Skeletal muscle satellite cell (primary cell): ENCODE data around the gene SEC23IP.
"Not testable (repeated sequence)": the region's sequence is repeated elsewhere in the genome, so short reads cannot be mapped to it uniquely, and the experiment has no call there.

ENCODE experiments used
- H3K27me3 ChIP-seq: 2 replicates; pipeline ENCODE4 v1.7.0; 2013; ENCODE audit warnings: low read length; ENCODE audit not compliant: control insufficient read depth, insufficient read depth
- H3K36me3 ChIP-seq: 2 replicates; pipeline ENCODE4 v1.7.0; 2013; ENCODE audit warnings: mild to moderate bottlenecking, control low read depth, low read length; ENCODE audit not compliant: insufficient read depth
- H3K4me1 ChIP-seq: 2 replicates; pipeline ENCODE4 v1.7.0; 2013; ENCODE audit warnings: low read length; ENCODE audit not compliant: control insufficient read depth, insufficient read depth
- H3K4me2 ChIP-seq: 2 replicates; pipeline ENCODE4 v1.7.0; 2013; ENCODE audit warnings: mild to moderate bottlenecking, low read length
- H3K4me3 ChIP-seq: 2 replicates; pipeline ENCODE4 v1.7.0; 2013; ENCODE audit warnings: low read length
- H3K9ac ChIP-seq: 2 replicates; pipeline ENCODE4 v1.7.0; 2013; ENCODE audit warnings: mild to moderate bottlenecking, low read depth, low read length, moderate library complexity
- H3K9me3 ChIP-seq: replicated peaks from 2 replicates; pipeline ENCODE4 v1.7.0; 2013; ENCODE audit warnings: mild to moderate bottlenecking, control low read depth, low read length

The SEC23IP gene

DNA sequence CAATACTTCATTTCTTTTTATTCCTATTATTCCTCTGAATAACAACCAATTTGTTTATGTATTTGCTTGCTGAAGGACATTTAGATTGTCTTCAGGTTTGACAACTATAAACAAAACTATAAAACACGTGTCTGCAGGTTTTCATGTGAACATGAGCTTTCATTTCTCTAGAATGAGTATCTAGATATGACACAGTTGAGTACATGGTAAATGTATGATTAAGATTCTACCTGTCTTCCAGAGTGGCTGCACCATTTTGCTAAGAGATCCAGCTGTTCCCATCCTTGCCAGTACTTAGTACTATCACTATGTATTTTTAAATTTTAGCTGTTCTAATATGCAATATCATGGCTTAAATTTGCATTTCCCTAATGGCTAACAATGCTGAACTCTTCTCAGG is 30.0 kb upstream of the SEC23IP start:
- Histone ChIP-seq H3K4me3 (no peak overlapping the region), H3K9me3 (no peaks in the 10 kb centered on the region), H3K4me2 (no peak overlapping the region)

DNA sequence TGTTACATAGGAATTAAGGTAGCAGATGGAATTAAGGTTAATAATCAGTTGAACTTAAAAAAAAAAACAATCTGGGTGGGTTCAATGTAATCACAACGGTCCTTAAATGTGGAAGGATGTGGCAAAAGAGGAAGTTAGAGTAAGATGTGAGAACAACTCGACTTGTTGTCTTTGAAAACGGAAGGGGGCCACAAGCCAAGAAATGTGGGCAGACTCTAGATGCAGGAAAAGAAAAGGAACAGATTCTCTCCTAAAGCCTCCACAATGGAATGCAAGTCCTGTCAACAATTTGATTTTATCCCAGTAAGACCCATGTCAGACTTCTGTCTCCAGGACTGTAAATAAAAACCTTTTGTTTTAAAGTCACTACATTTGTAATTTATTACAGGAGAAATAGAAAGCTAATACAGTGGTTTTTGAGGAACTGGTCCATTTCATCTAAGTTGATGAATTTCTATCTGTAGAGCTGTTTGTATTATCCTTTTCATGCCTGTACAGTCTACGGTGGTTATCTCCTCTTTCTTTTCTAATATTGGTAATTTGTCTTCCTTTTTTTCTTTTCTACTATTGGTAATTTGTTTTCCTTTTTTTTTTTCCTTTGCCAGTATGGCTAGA is 28.5 kb upstream of the SEC23IP start:
- Histone ChIP-seq H3K27me3 (no peaks in the 10 kb centered on the region), H3K36me3 (peaks cover 5% of the 10 kb centered on the region), H3K9me3 (no peaks in the 10 kb centered on the region), H3K9ac (no peak overlapping the region), H3K4me2 (no peak overlapping the region), H3K4me3 (no peak overlapping the region), H3K4me1 (peaks cover 12% of the 10 kb centered on the region)

More for the DNA sequence above, 30.0 kb upstream of the SEC23IP start:
- Histone ChIP-seq H3K9ac (no peak overlapping the region), H3K4me1 (peaks cover 12% of the 10 kb centered on the region), H3K27me3 (no peaks in the 10 kb centered on the region), H3K36me3 (peaks cover 5% of the 10 kb centered on the region)

DNA sequence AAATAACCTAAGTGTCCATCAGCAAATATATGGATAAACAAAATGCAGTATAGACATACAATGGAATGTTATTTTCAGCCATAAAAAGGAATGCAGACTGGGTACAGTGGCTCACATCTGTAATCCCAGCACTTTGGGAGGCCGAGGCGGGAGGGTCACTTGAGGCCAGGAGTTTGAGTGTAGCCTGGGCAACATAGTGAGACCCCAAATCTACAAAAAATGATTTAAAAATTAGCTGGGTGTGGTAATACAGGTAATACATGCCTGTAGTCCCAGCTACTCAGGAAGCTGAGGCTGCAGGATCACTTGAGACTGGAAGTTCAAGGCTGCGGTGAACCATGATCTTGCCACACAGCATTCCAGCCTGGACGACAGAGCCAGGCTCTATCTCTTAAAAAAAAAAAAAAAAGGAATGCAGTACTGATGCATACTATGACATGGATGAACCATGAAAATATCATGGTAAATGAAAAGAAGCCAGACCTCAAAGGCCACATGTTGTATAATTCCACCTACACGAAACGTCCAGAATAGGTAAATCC is 26.8 kb upstream of the SEC23IP start:
- peaks cover 6% of the 10 kb centered on the region for H3K4me1 ChIP-seq
- H3K36me3 ChIP-seq, result peaks cover 5% of the 10 kb centered on the region

DNA sequence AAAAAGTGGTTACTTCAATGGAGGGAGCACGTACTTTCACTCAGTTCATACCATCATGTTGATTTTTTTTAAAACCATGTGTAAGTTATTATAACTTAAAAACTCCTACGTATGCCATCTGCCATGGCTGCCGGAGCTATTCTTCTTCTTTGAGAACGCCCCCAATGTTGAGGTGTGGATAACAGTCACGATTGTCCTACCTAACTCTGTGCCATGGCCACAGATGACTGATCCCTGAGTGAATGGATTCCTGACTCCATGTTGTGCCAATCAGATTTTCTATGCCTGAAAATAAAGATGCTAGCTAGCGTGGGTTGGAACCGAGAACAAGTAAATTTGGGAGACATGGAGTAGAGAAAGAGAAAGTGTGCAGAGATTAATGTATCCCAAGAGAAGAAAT is 25.2 kb upstream of the SEC23IP start:
- peaks cover 5% of the 10 kb centered on the region for H3K36me3 ChIP-seq
- H3K4me1 ChIP-seq, result peaks cover 13% of the 10 kb centered on the region

More for the DNA sequence above, 26.8 kb upstream of the SEC23IP start:
- H3K27me3 ChIP-seq, result no peaks in the 10 kb centered on the region
- H3K4me2 ChIP-seq, result no peak overlapping the region
- H3K9me3 ChIP-seq, result no peaks in the 10 kb centered on the region
- H3K4me3 ChIP-seq, result no peak overlapping the region
- H3K9ac ChIP-seq, result no peak overlapping the region

DNA sequence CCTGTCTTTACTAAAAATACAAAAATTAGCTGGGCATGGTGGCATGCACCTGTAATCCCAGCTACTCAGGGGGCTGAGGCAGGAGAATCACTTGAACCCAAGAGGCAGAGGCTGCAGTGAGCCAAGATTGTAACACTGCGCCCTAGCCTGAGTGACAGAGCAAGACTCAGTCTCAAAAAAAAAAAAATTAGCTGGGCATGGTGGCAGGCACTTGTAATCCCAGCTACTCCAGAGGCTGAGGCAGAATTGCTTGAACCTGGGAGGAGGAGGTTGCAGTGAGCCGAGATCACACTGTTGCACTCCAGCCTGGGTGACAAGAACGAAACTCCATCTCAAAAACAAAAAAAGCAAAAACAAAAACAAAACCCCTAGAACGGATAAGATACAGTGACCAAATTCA is 23.1 kb upstream of the SEC23IP start:
- not testable (repeated sequence) for H3K9me3 ChIP-seq, H3K36me3 ChIP-seq, H3K27me3 ChIP-seq, H3K4me3 ChIP-seq, H3K9ac ChIP-seq, H3K4me2 ChIP-seq
- H3K4me1 ChIP-seq, result peaks cover 20% of the 10 kb centered on the region

More for the DNA sequence above, 25.2 kb upstream of the SEC23IP start:
- Histone ChIP-seq H3K9ac (no peak overlapping the region), H3K27me3 (no peaks in the 10 kb centered on the region), H3K4me2 (peak overlapping the region; percentile 15), H3K4me3 (no peak overlapping the region), H3K9me3 (no peaks in the 10 kb centered on the region)

DNA sequence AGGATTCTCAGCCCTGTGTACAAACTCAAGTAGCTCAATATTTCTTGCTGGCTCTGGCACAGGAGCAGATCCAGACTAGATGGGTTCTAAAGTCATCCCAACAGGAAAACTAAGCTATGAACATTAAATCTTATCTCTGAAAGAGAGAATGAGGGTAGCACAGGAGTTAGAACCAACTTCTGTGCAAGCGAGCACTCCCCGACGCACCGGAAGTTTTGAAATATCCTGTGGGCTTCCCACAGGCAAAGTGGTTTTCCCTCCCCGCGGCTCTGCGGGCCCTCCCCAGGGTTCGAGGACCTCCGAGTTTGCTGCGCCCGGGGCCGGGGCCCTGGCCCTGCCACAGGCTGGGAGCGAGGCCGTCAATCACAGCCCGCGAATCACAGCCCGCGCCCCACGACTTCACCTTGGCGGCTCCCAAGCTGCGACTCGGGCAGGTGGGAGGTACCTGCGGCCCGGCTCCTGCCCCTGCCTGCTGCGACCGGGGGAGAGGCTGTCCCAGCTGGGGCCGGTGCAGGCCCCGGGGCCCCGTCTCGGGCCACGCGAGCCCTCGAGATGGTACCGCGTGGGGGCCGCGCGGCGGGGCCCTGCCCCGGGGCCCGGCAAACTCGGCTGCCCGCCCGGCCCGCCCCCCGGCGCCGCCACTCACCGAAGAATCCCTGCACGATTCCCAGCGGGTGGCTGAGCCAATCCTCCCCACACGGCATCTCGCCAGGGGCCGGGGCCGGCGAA is 20.5 kb upstream of the SEC23IP start:
- peaks cover 20% of the 10 kb centered on the region for H3K4me1 ChIP-seq

DNA sequence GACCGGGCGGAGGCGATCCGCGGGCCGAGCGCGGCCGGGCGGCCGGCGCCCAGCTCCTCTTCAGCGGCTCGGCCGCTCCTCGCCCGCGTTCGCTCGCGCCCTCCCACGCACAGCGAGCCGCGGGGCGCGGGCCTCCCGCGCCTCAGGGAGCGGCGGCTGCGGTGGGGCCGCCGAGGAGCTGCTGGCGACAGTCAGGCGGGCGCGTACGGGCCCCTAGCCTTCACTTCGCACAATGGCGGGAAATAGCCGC is 20.0 kb upstream of the SEC23IP start, which contains the start of gene MCMBP:
MCMBP (minus strand) TSS at position 234 of the 250 bp plus-strand sequence. CDS start 259 bp downstream, outside the sequence.
- Histone ChIP-seq H3K4me3 (peak within 1 kb of the TSS; percentile 78), H3K27me3 (no peaks in the 10 kb centered on the region), H3K4me2 (peak within 1 kb of the TSS; percentile 85), H3K36me3 (no peaks in the 10 kb centered on the region), H3K4me1 (peaks cover 18% of the 10 kb centered on the region), H3K9me3 (no peaks in the 10 kb centered on the region), H3K9ac (peak within 1 kb of the TSS; percentile 91)

More for the DNA sequence above, 20.5 kb upstream of the SEC23IP start:
- Histone ChIP-seq H3K4me3 (peak overlapping the region; percentile 78), H3K36me3 (no peaks in the 10 kb centered on the region), H3K9ac (peak overlapping the region; percentile 91), H3K27me3 (no peaks in the 10 kb centered on the region), H3K9me3 (no peaks in the 10 kb centered on the region), H3K4me2 (peak overlapping the region; percentile 85)

DNA sequence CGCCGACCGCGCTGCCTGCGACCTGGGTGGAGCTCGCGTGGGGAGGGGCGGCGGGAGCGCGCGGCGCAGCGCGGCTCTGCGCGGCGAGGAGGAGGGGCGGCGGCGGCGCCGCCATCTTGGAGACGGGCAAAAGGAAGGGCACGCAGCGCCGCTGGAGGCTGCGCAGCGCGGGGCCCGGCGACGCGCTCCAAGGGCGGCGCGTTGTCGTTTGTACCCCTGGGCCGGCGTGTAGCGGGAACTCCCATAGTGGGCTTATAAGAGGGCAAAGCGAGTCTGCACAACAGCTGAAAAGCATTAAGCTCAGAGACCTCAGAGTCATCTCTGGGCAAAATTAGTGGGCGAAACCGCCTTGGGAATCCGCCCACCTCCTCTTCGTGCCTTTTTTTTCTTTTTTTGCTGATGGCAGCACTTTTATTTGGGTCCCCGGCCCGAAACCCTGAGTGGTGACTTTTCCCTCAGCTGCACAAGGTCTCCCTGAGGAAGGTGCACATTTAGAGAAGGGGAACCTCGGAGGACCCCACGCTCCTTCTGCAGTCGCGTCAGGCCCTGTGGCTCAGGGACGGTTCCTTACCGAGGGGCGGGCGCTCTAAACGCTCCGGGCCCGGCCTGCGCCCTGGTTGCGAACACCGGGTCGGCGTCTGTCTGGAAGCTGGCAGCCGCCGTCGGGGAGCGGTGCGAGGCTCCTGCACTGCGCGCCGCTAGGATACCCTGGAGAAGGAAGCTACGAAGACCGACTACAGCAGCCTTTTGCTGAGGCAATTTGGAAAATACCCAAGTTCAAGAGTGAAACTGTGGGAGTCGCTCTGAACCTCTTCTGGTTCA is 19.5 kb upstream of the SEC23IP start:
- H3K27me3 ChIP-seq, result no peaks in the 10 kb centered on the region
- peak overlapping the region; percentile 78 for H3K4me3 ChIP-seq
- H3K9me3 ChIP-seq, result no peaks in the 10 kb centered on the region
- peak overlapping the region; percentile 91 for H3K9ac ChIP-seq
- H3K4me2 ChIP-seq, result peak overlapping the region; percentile 85
- peaks cover 17% of the 10 kb centered on the region for H3K4me1 ChIP-seq
- no peaks in the 10 kb centered on the region for H3K36me3 ChIP-seq

DNA sequence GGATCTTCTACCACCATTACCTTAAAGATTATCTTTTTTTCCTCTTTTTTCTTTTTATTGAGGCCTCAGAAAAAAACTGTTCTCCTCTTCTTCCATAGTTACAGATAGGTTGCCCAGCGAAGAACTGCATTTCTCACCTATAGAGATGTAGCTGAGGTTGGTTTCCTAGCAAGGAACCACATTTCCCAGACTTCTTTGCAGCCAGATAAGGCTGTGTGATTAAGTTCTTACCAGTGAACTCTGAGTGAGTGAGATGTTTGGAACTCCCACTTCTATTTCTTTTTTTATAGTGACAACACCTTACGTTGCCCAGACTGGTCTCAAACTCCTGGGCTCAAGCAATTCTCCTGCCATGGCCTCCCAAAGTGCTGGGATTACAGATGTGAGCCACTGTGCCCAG is 14.0 kb upstream of the SEC23IP start:
- H3K4me3 ChIP-seq, result no peak overlapping the region
- no peak overlapping the region for H3K4me2 ChIP-seq
- H3K9me3 ChIP-seq, result no peaks in the 10 kb centered on the region
- H3K9ac ChIP-seq, result no peak overlapping the region
- no peaks in the 10 kb centered on the region for H3K27me3 ChIP-seq
- H3K4me1 ChIP-seq, result peaks cover 6% of the 10 kb centered on the region
- H3K36me3 ChIP-seq, result no peaks in the 10 kb centered on the region

DNA sequence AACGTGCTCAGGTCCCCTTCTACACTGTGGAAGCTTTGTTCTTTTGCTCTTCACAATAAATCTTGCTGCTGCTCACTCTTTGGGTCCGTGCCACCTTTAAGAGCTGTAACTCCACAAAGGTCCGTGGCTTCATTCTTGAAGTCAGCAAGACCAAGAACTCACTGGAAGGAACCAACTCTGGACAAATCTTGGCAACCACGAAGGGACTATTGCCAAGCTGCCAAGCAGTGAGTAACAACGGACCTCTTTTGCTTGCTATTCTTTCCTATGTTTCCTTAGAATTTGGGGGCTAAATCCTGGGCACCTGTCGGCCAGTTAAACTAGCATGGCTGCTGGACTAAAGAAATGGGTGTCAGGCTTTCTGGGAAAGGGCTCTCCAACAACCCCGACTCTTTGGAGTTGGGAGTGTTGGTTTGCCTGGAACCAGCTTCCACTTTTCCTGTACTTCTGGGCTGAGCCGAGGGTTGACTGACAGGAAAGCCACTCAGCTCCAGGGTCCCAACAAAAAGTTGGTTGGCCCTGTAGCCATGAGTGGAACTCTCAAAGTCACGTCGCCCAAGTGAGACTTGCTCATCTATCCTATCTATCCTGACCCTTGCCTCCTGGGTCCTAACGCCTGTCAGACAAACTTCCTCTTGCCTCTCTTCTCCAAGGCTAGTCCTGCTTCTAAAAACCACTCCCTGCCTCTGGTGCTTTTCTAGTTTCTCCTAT is 8.5 kb upstream of the SEC23IP start:
- H3K4me1 ChIP-seq, H3K9me3 ChIP-seq, H3K9ac ChIP-seq, H3K36me3 ChIP-seq, H3K4me3 ChIP-seq, H3K4me2 ChIP-seq, H3K27me3 ChIP-seq: not testable (repeated sequence)

DNA sequence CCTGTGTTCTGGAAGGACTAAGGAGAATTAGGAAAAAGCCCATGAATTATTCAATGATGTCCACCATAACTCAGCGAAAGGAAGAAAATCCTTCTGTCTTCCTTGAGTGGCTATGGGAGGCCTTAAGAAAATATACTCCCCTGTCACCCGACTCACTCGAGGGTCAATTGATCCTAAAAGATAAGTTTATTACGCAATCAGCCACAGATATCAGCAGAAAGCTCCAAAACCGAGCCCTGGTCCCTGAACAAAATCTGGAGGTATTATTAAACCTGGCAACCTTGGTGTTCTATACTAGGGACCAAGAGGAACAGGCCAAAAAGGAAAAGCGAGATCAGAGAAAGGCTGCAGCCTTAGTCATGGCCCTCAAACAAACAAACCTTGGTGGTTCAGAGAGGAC is 6.5 kb upstream of the SEC23IP start:
- not testable (repeated sequence) for H3K4me1 ChIP-seq, H3K4me3 ChIP-seq, H3K36me3 ChIP-seq, H3K9ac ChIP-seq, H3K9me3 ChIP-seq, H3K4me2 ChIP-seq, H3K27me3 ChIP-seq
